IPS-11a (cell line): Measurements from ENCODE around the gene NECTIN4.

Experiments used
- H3K4me3 ChIP-seq: one replicate; pipeline ENCODE4 v1.5.1; 2013; ENCODE audit warnings: low read depth, low read length, control low read depth

Gene NECTIN4

GRCh38 chr1:161083748-161084596, 5.4 kb downstream of the NECTIN4 start:
- no peak overlapping the region for H3K4me3 ChIP-seq

- no peak overlapping the region for H3K4me3 ChIP-seq
These were observed 6.2 kb downstream of the NECTIN4 start for GRCh38 chr1:161082996-161083747.

GRCh38 chr1:161082483-161082882, 6.9 kb downstream of the NECTIN4 start:
- H3K4me3 ChIP-seq: no peak overlapping the region

- H3K4me3 ChIP-seq: no peak overlapping the region
These were observed 7.8 kb downstream of the NECTIN4 start for GRCh38 chr1:161081519-161081918.

GRCh38 chr1:161080441-161081405, 8.6 kb downstream of the NECTIN4 start:
- no peak overlapping the region for H3K4me3 ChIP-seq

- no peak overlapping the region for H3K4me3 ChIP-seq
These were observed 9.8 kb downstream of the NECTIN4 start for GRCh38 chr1:161079436-161080110.

- H3K4me3 ChIP-seq: no peak overlapping the region
These were observed 11.9 kb downstream of the NECTIN4 start for GRCh38 chr1:161077426-161077825.

GRCh38 chr1:161076410-161076809, 12.9 kb downstream of the NECTIN4 start:
- H3K4me3 ChIP-seq: no peak overlapping the region

- no peak overlapping the region for H3K4me3 ChIP-seq
These were observed 14.5 kb downstream of the NECTIN4 start for GRCh38 chr1:161074676-161075368.

- H3K4me3 ChIP-seq: no peak overlapping the region
These were observed 15.8 kb downstream of the NECTIN4 start for GRCh38 chr1:161073474-161074121.

GRCh38 chr1:161072751-161073449, 16.5 kb downstream of the NECTIN4 start:
- H3K4me3 ChIP-seq: no peak overlapping the region

- no peak overlapping the region for H3K4me3 ChIP-seq
These were observed 17.4 kb downstream of the NECTIN4 start for GRCh38 chr1:161071886-161072371.

- H3K4me3 ChIP-seq: no peak overlapping the region
These were observed 18.6 kb downstream of the NECTIN4 start for GRCh38 chr1:161070761-161071160.

GRCh38 chr1:161069731-161070270, 19.6 kb downstream of the NECTIN4 start, which contains the start of gene ARHGAP30:
Gene ARHGAP30, minus strand, starts transcription at chr1:161069891. Its CDS starts 267 bp downstream, at chr1:161069624.
- H3K4me3 ChIP-seq: no peak within 1 kb of the TSS

GRCh38 chr1:161069241-161069640, 20.1 kb downstream of the NECTIN4 start:
- H3K4me3 ChIP-seq: no peak overlapping the region

GRCh38 chr1:161068306-161069234, 20.8 kb downstream of the NECTIN4 start:
- H3K4me3 ChIP-seq: no peak overlapping the region

- no peak overlapping the region for H3K4me3 ChIP-seq
These were observed 22.7 kb downstream of the NECTIN4 start for GRCh38 chr1:161066694-161067093.
